Stimulated activated CD8-positive, alpha-beta memory T cell treated with anti-CD3 and anti-CD28 coated beads, Interleukin-4, amount 100 ng/mL, for 48 hours (primary cell): ENCODE data around the gene ZNF410.
A peak's percentile ranks its signal among the peaks of the same experiment; 100 is the strongest.
"Not testable (repeated sequence)": the region's sequence is repeated elsewhere in the genome, so short reads cannot be mapped to it uniquely, and the experiment has no call there.

Source experiments
- DNase-seq: peaks from one replicate; pipeline ENCODE4 v3.0.0-alpha.2; 2020

Gene ZNF410

GRCh38 chr14:73887694-73888459, 1.2 kb downstream of the ZNF410 start:
- DNase-seq = no peak

GRCh38 chr14:73888460-73888725, 1.7 kb downstream of the ZNF410 start:
- DNase-seq = no peak

GRCh38 chr14:73888971-73889370, 2.3 kb downstream of the ZNF410 start:
- no peak for DNase-seq

GRCh38 chr14:73889376-73889775, 2.7 kb downstream of the ZNF410 start:
- DNase-seq = no peak

- not testable (repeated sequence) for DNase-seq
Observed at GRCh38 chr14:73894180-73894687, 7.6 kb downstream of the ZNF410 start.

- no peak for DNase-seq
Observed at GRCh38 chr14:73895939-73896338, 9.3 kb downstream of the ZNF410 start.

- no peak for DNase-seq
Observed at GRCh38 chr14:73896521-73896920, 9.9 kb downstream of the ZNF410 start.

GRCh38 chr14:73903028-73903427, 16.4 kb downstream of the ZNF410 start:
- DNase-seq = no peak

GRCh38 chr14:73909681-73910080, 23.0 kb downstream of the ZNF410 start:
- no peak for DNase-seq

- no peak for DNase-seq
Observed at GRCh38 chr14:73913256-73913655, 26.6 kb downstream of the ZNF410 start.

- no peak for DNase-seq
Observed at GRCh38 chr14:73916324-73916723, 29.7 kb downstream of the ZNF410 start.

- DNase-seq = not testable (repeated sequence)
Observed at GRCh38 chr14:73919457-73919856, 32.8 kb downstream of the ZNF410 start.

- no peak for DNase-seq
Observed at GRCh38 chr14:73924337-73924736, 37.7 kb downstream of the ZNF410 start.

- DNase-seq = no peak
Observed at GRCh38 chr14:73935666-73936065, 49.0 kb downstream of the ZNF410 start.

- no peak for DNase-seq
Observed at GRCh38 chr14:73936548-73936947, 49.9 kb downstream of the ZNF410 start.

GRCh38 chr14:73937012-73937411, 50.4 kb downstream of the ZNF410 start:
- no peak for DNase-seq

- DNase-seq = no peak
Observed at GRCh38 chr14:73942180-73942579, 55.5 kb downstream of the ZNF410 start.

GRCh38 chr14:73943083-73943482, 56.4 kb downstream of the ZNF410 start:
- DNase-seq = no peak

GRCh38 chr14:73944432-73945158, 57.9 kb downstream of the ZNF410 start:
- DNase-seq = no peak

GRCh38 chr14:73945159-73945670, 58.6 kb downstream of the ZNF410 start:
- DNase-seq = no peak

GRCh38 chr14:73949752-73950734, 63.4 kb downstream of the ZNF410 start, which contains the start of the genes COQ6 and FAM161B:
Gene COQ6 (plus strand): TSS chr14:73950302. CDS start chr14:73950333, 31 bp downstream.
Gene FAM161B (minus strand): TSS chr14:73950094. CDS start chr14:73950026, 68 bp downstream.
- peak; percentile 93 for DNase-seq

GRCh38 chr14:73953731-73954130, 67.1 kb downstream of the ZNF410 start:
- DNase-seq = no peak

GRCh38 chr14:73955674-73956073, 69.0 kb downstream of the ZNF410 start:
- DNase-seq = no peak
